Measurements from ENCODE around the gene LOXL4. TPM values are rescaled to one million over a fixed set of nuclear protein-coding genes. Genes with fewer than 3 reads are reported as not detected.

LOXL4 gene
- polyA plus RNA-seq, 1 donor from 2014 or later, result 0.08 TPM

- Mint-ChIP-seq H3K27me3 (peaks cover 30% of the 10 kb centered on the region), H3K4me3 (no peak overlapping the region), H3K9me3 (peaks cover 0 to 7% (median 2%) of the 10 kb centered on the region in 3 donors), H3K27ac (peak overlapping the region in 1 of 3 donors; percentile 23), H3K4me1 (peaks cover 0 to 2% (median 0%) of the 10 kb centered on the region in 3 donors), H3K36me3 (no peaks in the 10 kb centered on the region)
Observed at GRCh38 chr10:98302741-98303365, 34.9 kb upstream of the LOXL4 start.

- Mint-ChIP-seq H3K4me3 (no peak overlapping the region), H3K27ac (no peak overlapping the region), H3K27me3 (peaks cover 30% of the 10 kb centered on the region), H3K4me1 (peaks cover 0 to 4% (median 0%) of the 10 kb centered on the region in 3 donors), H3K36me3 (no peaks in the 10 kb centered on the region), H3K9me3 (peaks cover 0 to 7% (median 2%) of the 10 kb centered on the region in 3 donors)
Observed at GRCh38 chr10:98301664-98302319, 33.8 kb upstream of the LOXL4 start.

GRCh38 chr10:98300526-98301229, 32.7 kb upstream of the LOXL4 start:
- Mint-ChIP-seq H3K4me1 (peaks cover 0 to 5% (median 0%) of the 10 kb centered on the region in 3 donors), H3K4me3 (no peak overlapping the region), H3K27ac (peak overlapping the region in 1 of 3 donors; percentile 63), H3K9me3 (no peaks in the 10 kb centered on the region), H3K36me3 (no peaks in the 10 kb centered on the region), H3K27me3 (peaks cover 30% of the 10 kb centered on the region)

- H3K4me3 Mint-ChIP-seq, result no peak overlapping the region
- peaks cover 33% of the 10 kb centered on the region for H3K27me3 Mint-ChIP-seq
- peaks cover 0 to 3% (median 0%) of the 10 kb centered on the region in 3 donors for H3K4me1 Mint-ChIP-seq
- H3K36me3 Mint-ChIP-seq, result no peaks in the 10 kb centered on the region
- no peak overlapping the region for H3K27ac Mint-ChIP-seq
- H3K9me3 Mint-ChIP-seq, result no peaks in the 10 kb centered on the region
Observed at GRCh38 chr10:98299341-98299740, 31.3 kb upstream of the LOXL4 start.

- Mint-ChIP-seq H3K4me3 (no peak overlapping the region), H3K9me3 (no peaks in the 10 kb centered on the region), H3K27ac (no peak overlapping the region), H3K36me3 (no peaks in the 10 kb centered on the region), H3K4me1 (peaks cover 0 to 3% (median 0%) of the 10 kb centered on the region in 3 donors), H3K27me3 (peaks cover 21% of the 10 kb centered on the region)
Observed at GRCh38 chr10:98296524-98296923, 28.5 kb upstream of the LOXL4 start.

GRCh38 chr10:98295907-98296306, 27.9 kb upstream of the LOXL4 start:
- Mint-ChIP-seq H3K4me1 (peaks cover 0 to 3% (median 0%) of the 10 kb centered on the region in 3 donors), H3K27me3 (peaks cover 19% of the 10 kb centered on the region), H3K36me3 (no peaks in the 10 kb centered on the region), H3K4me3 (no peak overlapping the region), H3K9me3 (no peaks in the 10 kb centered on the region), H3K27ac (no peak overlapping the region)

GRCh38 chr10:98295401-98295811, 27.4 kb upstream of the LOXL4 start:
- Mint-ChIP-seq H3K27ac (peak overlapping the region in 1 of 3 donors; percentile 61), H3K9me3 (no peaks in the 10 kb centered on the region), H3K4me1 (peaks cover 0 to 3% (median 0%) of the 10 kb centered on the region in 3 donors), H3K36me3 (no peaks in the 10 kb centered on the region), H3K27me3 (peaks cover 14% of the 10 kb centered on the region), H3K4me3 (no peak overlapping the region)

- H3K4me3 Mint-ChIP-seq, result no peak overlapping the region
- H3K4me1 Mint-ChIP-seq, result peaks cover 0 to 3% (median 0%) of the 10 kb centered on the region in 3 donors
- no peak overlapping the region for H3K27ac Mint-ChIP-seq
- peaks cover 6% of the 10 kb centered on the region for H3K27me3 Mint-ChIP-seq
- H3K9me3 Mint-ChIP-seq, result no peaks in the 10 kb centered on the region
- no peaks in the 10 kb centered on the region for H3K36me3 Mint-ChIP-seq
Observed at GRCh38 chr10:98294270-98294627, 26.3 kb upstream of the LOXL4 start.

- Mint-ChIP-seq H3K27me3 (peaks cover 5% of the 10 kb centered on the region), H3K27ac (no peak overlapping the region), H3K4me1 (peaks cover 0 to 3% (median 0%) of the 10 kb centered on the region in 3 donors), H3K36me3 (no peaks in the 10 kb centered on the region), H3K9me3 (no peaks in the 10 kb centered on the region), H3K4me3 (no peak overlapping the region)
Observed at GRCh38 chr10:98293550-98294269, 25.7 kb upstream of the LOXL4 start.

- Mint-ChIP-seq H3K36me3 (no peaks in the 10 kb centered on the region), H3K27ac (no peak overlapping the region), H3K9me3 (no peaks in the 10 kb centered on the region), H3K4me3 (no peak overlapping the region), H3K27me3 (peaks cover 5% of the 10 kb centered on the region), H3K4me1 (peaks cover 0 to 3% (median 0%) of the 10 kb centered on the region in 3 donors)
Observed at GRCh38 chr10:98292971-98293370, 25.0 kb upstream of the LOXL4 start.

GRCh38 chr10:98289802-98290209, 21.8 kb upstream of the LOXL4 start:
- Mint-ChIP-seq H3K27ac (no peak overlapping the region), H3K36me3 (no peaks in the 10 kb centered on the region), H3K9me3 (no peaks in the 10 kb centered on the region), H3K27me3 (peaks cover 6% of the 10 kb centered on the region), H3K4me3 (no peak overlapping the region), H3K4me1 (no peaks in the 10 kb centered on the region)

GRCh38 chr10:98287321-98287720, 19.3 kb upstream of the LOXL4 start:
- no peaks in the 10 kb centered on the region for H3K36me3 Mint-ChIP-seq
- peaks cover 0 to 3% (median 1%) of the 10 kb centered on the region in 3 donors for H3K9me3 Mint-ChIP-seq
- no peaks in the 10 kb centered on the region for H3K4me1 Mint-ChIP-seq
- no peak overlapping the region for H3K27ac Mint-ChIP-seq
- peaks cover 11% of the 10 kb centered on the region for H3K27me3 Mint-ChIP-seq
- no peak overlapping the region for H3K4me3 Mint-ChIP-seq

- Mint-ChIP-seq H3K27ac (no peak overlapping the region), H3K4me3 (no peak overlapping the region), H3K27me3 (peaks cover 13% of the 10 kb centered on the region), H3K36me3 (no peaks in the 10 kb centered on the region), H3K4me1 (no peaks in the 10 kb centered on the region), H3K9me3 (peaks cover 0 to 7% (median 4%) of the 10 kb centered on the region in 3 donors)
Observed at GRCh38 chr10:98286419-98286818, 18.4 kb upstream of the LOXL4 start.

GRCh38 chr10:98285416-98285815, 17.4 kb upstream of the LOXL4 start:
- peaks cover 6 to 15% (median 8%) of the 10 kb centered on the region in 3 donors for H3K9me3 Mint-ChIP-seq
- H3K4me1 Mint-ChIP-seq, result no peaks in the 10 kb centered on the region
- no peak overlapping the region for H3K4me3 Mint-ChIP-seq
- H3K27ac Mint-ChIP-seq, result no peak overlapping the region
- H3K27me3 Mint-ChIP-seq, result peaks cover 13% of the 10 kb centered on the region
- no peaks in the 10 kb centered on the region for H3K36me3 Mint-ChIP-seq

GRCh38 chr10:98276311-98276710, 8.3 kb upstream of the LOXL4 start:
- Mint-ChIP-seq H3K36me3 (no peaks in the 10 kb centered on the region), H3K4me1 (no peaks in the 10 kb centered on the region), H3K4me3 (no peak overlapping the region), H3K27me3 (peaks cover 8% of the 10 kb centered on the region), H3K9me3 (peaks cover 3 to 12% (median 6%) of the 10 kb centered on the region in 3 donors), H3K27ac (no peak overlapping the region)

Data from IgD-negative memory B cell (primary cell).